ENCODE results near the gene POC1A. TPM values are rescaled to one million over a fixed set of nuclear protein-coding genes. Genes with fewer than 3 reads are reported as not detected.

POC1A gene
- total and polyA plus RNA-seq, 2 of the 8 experiments (the other 6 are each of a cell fraction or from before 2014, with no cell fraction given), result 35.7 to 39.2 TPM

DNA sequence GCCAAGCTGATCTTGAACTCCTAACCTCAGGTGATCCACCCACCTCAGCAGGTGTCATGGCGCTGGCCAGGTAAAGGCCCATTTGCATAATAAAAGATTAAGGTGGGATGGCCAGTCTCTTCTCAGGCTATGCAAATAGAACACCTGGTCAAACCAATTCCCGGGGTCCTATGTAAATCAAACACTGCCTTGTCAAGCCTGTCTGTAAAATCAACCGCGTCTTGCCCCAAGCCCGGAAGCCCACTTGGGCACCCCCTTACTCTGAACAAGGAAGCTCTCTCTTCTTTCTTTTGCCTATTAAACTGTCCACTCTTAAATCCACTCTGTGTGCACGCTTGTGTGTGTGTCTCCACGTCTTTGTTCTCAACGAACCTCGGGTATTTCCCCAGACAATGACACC is 13.0 kb upstream of the POC1A start:
- H4K91ac ChIP-seq (replicated peaks; ENCODE audit: insufficient read length, low read length), result no peak overlapping the region
- peak overlapping the region; percentile 4 to 60; a peak in 2 of 4 replicates for H3K4me2 ChIP-seq (ENCODE audit: insufficient read depth in 1 of 2, low read depth in 2 of 2, low read length in 2 of 2)
- CTCF ChIA-PET (ENCODE audit: partially characterized antibody), result interaction anchor here (0.5 to 1.6 kb wide), 8 partner anchors 15 to 314 kb away, joined by 3 to 7 read pairs (median 4); no protein-coding TSS in a partner anchor
- no peaks in the 10 kb centered on the region; a peak in 2 of 7 replicates for H3K27me3 ChIP-seq (replicated peaks in 1 of 4; ENCODE audit: control insufficient read depth in 3 of 4, extremely low read depth in 1 of 4, insufficient read depth in 3 of 4, low read length in 3 of 4)
- 46% methylated on average over 9 of the region's 9 CpGs; no CpG with 5 or more reads in 1 of the 2 experiments for WGBS, 2 experiments (ENCODE audit: extremely low coverage in 1 of 2, insufficient coverage in 1 of 2, insufficient read length in 1 of 2, insufficient replicate concordance in 2 of 2, low coverage in 1 of 2, low lambda C conversion rate in 2 of 2, missing lambda C conversion rate in 1 of 2)
- no peak overlapping the region for H2AK5ac ChIP-seq (ENCODE audit: low read depth, low read length)
- peak overlapping the region; percentile 19; the same call in 1 of the 2 replicates for H2BK15ac ChIP-seq (ENCODE audit: low read length)
- H3K23ac ChIP-seq (ENCODE audit: insufficient read length), result no peak overlapping the region
- H2BK12ac ChIP-seq (ENCODE audit: low read depth, low read length), result peak overlapping the region; percentile 52; the same call in 1 of the 2 replicates
- no peak overlapping the region for H3K18ac ChIP-seq (ENCODE audit: extremely low read depth, low read length)
- no peak overlapping the region for H3K56ac ChIP-seq (replicated peaks; ENCODE audit: insufficient read length, low read depth, low read length)
- H3K4me1 ChIP-seq (replicated peaks in 1 of 4; ENCODE audit: control insufficient read depth in 3 of 4, insufficient read depth in 4 of 4, low read length in 3 of 4), result peaks cover 2 to 8% (median 6%) of the 10 kb centered on the region in 4 experiments; a peak in 5 of 7 replicates
- H3K14ac ChIP-seq (ENCODE audit: insufficient read length), result no peak overlapping the region
- H3K27ac ChIP-seq (ENCODE audit: low read depth, low read length), result no peak overlapping the region; the same call in 1 of the 2 replicates
- H3K9ac ChIP-seq (replicated peaks in 1 of 4; ENCODE audit: extremely low read depth in 1 of 4, low read depth in 3 of 4, low read length in 3 of 4), result no peak overlapping the region; a peak in 1 of 7 replicates
- no peak overlapping the region for H2BK120ac ChIP-seq (replicated peaks; ENCODE audit: low read depth, low read length)
- peak overlapping the region in 1 of 4 experiments; percentile 22; a peak in 2 of 8 replicates for H3K4me3 ChIP-seq (ENCODE audit: extremely low read depth in 1 of 4, insufficient read depth in 2 of 4, low read depth in 3 of 4, low read length in 4 of 4)
- peak in 1 of 2 experiments; percentile 54 for DNase-seq (ENCODE audit: low read depth in 1 of 2, low spot score in 2 of 2)
- H2AFZ ChIP-seq (ENCODE audit: low read length), result 0 out of 2 replicates have a peak overlapping the region, but pooled peaks have one; percentile 55
- POLR2A ChIA-PET (ENCODE audit: partially characterized antibody), result interaction anchor here (0.6 to 1.2 kb wide), 4 partner anchors 13 to 152 kb away, joined by 3 to 8 read pairs (median 5); partner anchors contain the start of gene POC1A
- peaks cover 4 to 12% of the 10 kb centered on the region in 2 experiments; a peak in 2 of 4 replicates for H3K9me3 ChIP-seq (ENCODE audit: insufficient read depth in 2 of 2, low read depth in 1 of 2, low read length in 1 of 2)
- H4K8ac ChIP-seq (ENCODE audit: extremely low read depth, insufficient read depth, low read length), result no peak overlapping the region
- H4K5ac ChIP-seq (ENCODE audit: insufficient read length, low read depth, low read length), result no peak overlapping the region
- H2BK5ac ChIP-seq (ENCODE audit: low read depth, low read length), result peak overlapping the region; percentile 4; the same call in 1 of the 2 replicates
- no peaks in the 10 kb centered on the region for H3K79me1 ChIP-seq (ENCODE audit: low read depth, low read length)
- 0 out of 2 replicates have a peak overlapping the region, but pooled peaks have one; percentile 98 for H2BK20ac ChIP-seq (ENCODE audit: low read length)
- H3K36me3 ChIP-seq (ENCODE audit: control insufficient read depth in 2 of 4, insufficient read depth in 4 of 4, low read length in 3 of 4), result no peaks in the 10 kb centered on the region
- H3K23me2 ChIP-seq (ENCODE audit: low read depth, low read length), result no peaks in the 10 kb centered on the region
- peak; percentile 84 for TF ChIP-seq YY1 (IDR thresholded peaks at IDR 0.05; ENCODE audit: low read depth, low read length)
- TF ChIP-seq ASH2L (IDR thresholded peaks at IDR 0.05; ENCODE audit: low read length), result peak; percentile 59
- TF ChIP-seq EGR1 (IDR thresholded peaks at IDR 0.05; ENCODE audit: borderline replicate concordance, low read depth, low read length), result no peak
- TF ChIP-seq TCF12 (IDR thresholded peaks at IDR 0.05; ENCODE audit: low read depth, low read length), result peak; percentile 87; the same call in 1 of the 2 replicates
- TF ChIP-seq GABPA (IDR thresholded peaks at IDR 0.05; ENCODE audit: borderline replicate concordance, insufficient read depth, low read length), result no peak
- TF ChIP-seq NANOG (IDR thresholded peaks at IDR 0.05; ENCODE audit: insufficient read depth, low read depth, low read length, poor library complexity, severe bottlenecking), result peak; percentile 2
- no peak for TF ChIP-seq RFX5 (IDR thresholded peaks at IDR 0.05; ENCODE audit: borderline replicate concordance, low read depth, low read length)
- TF ChIP-seq CREB1 (IDR thresholded peaks at IDR 0.05), result no peak
- TF ChIP-seq RBBP5 (IDR thresholded peaks at IDR 0.05; ENCODE audit: borderline replicate concordance, low read depth, low read length), result 0 out of 2 replicates have a peak, but pooled peaks have one; percentile 69
- peak; percentile 73 for TF ChIP-seq POU5F1 (IDR thresholded peaks at IDR 0.05; ENCODE audit: low read depth, low read length)
- no peak for TF ChIP-seq SIX5 (IDR thresholded peaks at IDR 0.05; ENCODE audit: low read depth, low read length)
- TF ChIP-seq SP1 (IDR thresholded peaks at IDR 0.05; ENCODE audit: low read depth, low read length), result peak; percentile 54; the same call in 1 of the 2 replicates
- H3K4ac ChIP-seq (replicated peaks; ENCODE audit: insufficient read length, low read depth, low read length), result no peak overlapping the region
- no peaks in the 10 kb centered on the region for H3K79me2 ChIP-seq (ENCODE audit: control insufficient read depth in 1 of 2, insufficient read depth in 2 of 2, low read length in 2 of 2)
- FAIRE-seq, result peak; percentile 88
- no peaks in the 10 kb centered on the region for H4K20me1 ChIP-seq (replicated peaks in 1 of 2; ENCODE audit: control insufficient read depth in 1 of 2, insufficient read depth in 2 of 2, low read length in 2 of 2)

All from H1 (cell line).